Measurements from ENCODE around the gene THY1. TPM values are rescaled to one million over a fixed set of nuclear protein-coding genes. Genes with fewer than 3 reads are reported as not detected.

The THY1 gene
- total RNA-seq, 1 experiment from 2014 or later: 1.1 TPM

- TF ChIP-seq EZH2phosphoT487 (IDR thresholded peaks at IDR 0.05; ENCODE audit: borderline replicate concordance): no peak
These were observed 3.2 kb upstream of the THY1 start (continued) for GRCh38 chr11:119426142-119426541.

DNA sequence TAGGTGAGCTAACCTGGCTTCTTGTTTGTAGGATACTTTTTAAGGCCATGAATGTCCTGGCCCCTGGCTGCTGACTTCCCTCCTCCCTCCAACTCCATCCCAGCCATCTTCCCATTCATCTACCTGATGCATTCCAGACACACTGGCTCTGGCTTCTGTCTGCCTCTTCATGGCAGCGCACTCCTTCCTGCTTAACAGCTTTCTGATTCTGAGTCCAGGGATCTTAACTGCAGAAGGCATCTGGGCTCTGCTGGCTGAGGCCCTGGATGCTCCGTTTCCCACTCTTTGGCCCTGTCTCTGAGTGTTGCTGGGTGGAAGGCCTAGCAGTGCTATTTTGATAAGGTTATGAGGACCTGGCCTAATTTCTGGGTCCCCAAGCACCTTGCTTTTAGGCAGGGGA is 1.8 kb upstream of the THY1 start:
- H3K36me3 ChIP-seq (ENCODE audit: control insufficient read depth in 1 of 2, insufficient read depth in 2 of 2, low read length in 2 of 2): no peaks in the 10 kb centered on the region
- no peaks in the 10 kb centered on the region for H3K27me3 ChIP-seq (ENCODE audit: insufficient read depth, low read length)
- H2AFZ ChIP-seq (ENCODE audit: low read depth, low read length, poor library complexity, severe bottlenecking): no peak overlapping the region
- H3K9ac ChIP-seq (ENCODE audit: low read length): no peak overlapping the region
- no peaks in the 10 kb centered on the region for H3K9me3 ChIP-seq (ENCODE audit: control insufficient read depth in 1 of 2, insufficient read depth in 1 of 2, low read depth in 1 of 2, low read length in 2 of 2)
- intact Hi-C loops (cut with micrococcal nuclease): no loop called here
- RAD21 ChIA-PET (ENCODE audit: low non-redundant PET in 1 of 2, low total read pairs in 2 of 2, uncharacterized antibody in 2 of 2, unreplicated experiment in 2 of 2): no interaction called here
- H3K27ac ChIP-seq (ENCODE audit: low read depth, low read length): no peak overlapping the region
- DNase-seq (ENCODE audit: low read depth, low spot score) (no peak), ATAC-seq (no peak)
- no peak overlapping the region for H3K4me2 ChIP-seq (ENCODE audit: low read length)
- TF ChIP-seq EGR1 (IDR thresholded peaks at IDR 0.05; ENCODE audit: low read depth): no peak
- TF ChIP-seq SIN3A (IDR thresholded peaks at IDR 0.05; ENCODE audit: low read depth): no peak
- no peak for TF ChIP-seq SRF (IDR thresholded peaks at IDR 0.05; ENCODE audit: low read depth)
- no peak for TF ChIP-seq EZH2 (IDR thresholded peaks at IDR 0.05)
- TF ChIP-seq ZFX (IDR thresholded peaks at IDR 0.05): no peak
- no peak for TF ChIP-seq YY1 (IDR thresholded peaks at IDR 0.05; ENCODE audit: extremely low read depth, insufficient replicate concordance, low read depth, low read length)
- TF ChIP-seq, protein P1, sequence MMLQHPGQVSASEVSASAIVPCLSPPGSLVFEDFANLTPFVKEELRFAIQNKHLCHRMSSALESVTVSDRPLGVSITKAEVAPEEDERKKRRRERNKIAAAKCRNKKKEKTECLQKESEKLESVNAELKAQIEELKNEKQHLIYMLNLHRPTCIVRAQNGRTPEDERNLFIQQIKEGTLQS (IDR thresholded peaks at IDR 0.05): no peak
- TF ChIP-seq JUND (IDR thresholded peaks at IDR 0.05): no peak
- TF ChIP-seq ZBTB33 (IDR thresholded peaks at IDR 0.05; ENCODE audit: extremely low read depth, insufficient replicate concordance, low read length): no peak
- no peak for TF ChIP-seq CTCF (IDR thresholded peaks at IDR 0.05 in 2 of 3, conservative IDR thresholded peaks at IDR 0.05 in 1 of 3; ENCODE audit: borderline replicate concordance in 1 of 3, insufficient read depth in 1 of 3, low read depth in 2 of 3, low read length in 2 of 3)
- TF ChIP-seq, protein P2, sequence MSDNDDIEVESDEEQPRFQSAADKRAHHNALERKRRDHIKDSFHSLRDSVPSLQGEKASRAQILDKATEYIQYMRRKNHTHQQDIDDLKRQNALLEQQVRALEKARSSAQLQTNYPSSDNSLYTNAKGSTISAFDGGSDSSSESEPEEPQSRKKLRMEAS (IDR thresholded peaks at IDR 0.05): no peak
- TF ChIP-seq TCF7L2 (IDR thresholded peaks at IDR 0.05; ENCODE audit: borderline replicate concordance, extremely low read depth, insufficient read depth, insufficient read length): no peak
- no peak for TF ChIP-seq FOSL1 (IDR thresholded peaks at IDR 0.05; ENCODE audit: low read depth)
- no peak for TF ChIP-seq POLR2A (IDR thresholded peaks at IDR 0.05; ENCODE audit: borderline replicate concordance, extremely low read depth, insufficient read depth, insufficient read length)
- no peak for TF ChIP-seq POLR2AphosphoS5 (IDR thresholded peaks at IDR 0.05; ENCODE audit: low read depth, low read length)
- no peak for TF ChIP-seq EZH2phosphoT487 (IDR thresholded peaks at IDR 0.05; ENCODE audit: borderline replicate concordance)
- no peak for TF ChIP-seq ZNF274 (IDR thresholded peaks at IDR 0.05; ENCODE audit: low read depth, low read length)
- H3K79me2 ChIP-seq (ENCODE audit: insufficient read depth, low read length): no peaks in the 10 kb centered on the region
- H4K20me1 ChIP-seq (ENCODE audit: insufficient read depth): no peaks in the 10 kb centered on the region
- no peaks in the 10 kb centered on the region for H3K4me1 ChIP-seq (ENCODE audit: control insufficient read depth in 1 of 2, insufficient read depth in 2 of 2, low read length in 2 of 2)
- BruUV-seq (replicated peaks): no TSS peak
- no peak overlapping the region for H3K4me3 ChIP-seq (replicated peaks in 1 of 2; ENCODE audit: low read depth in 1 of 2, low read length in 2 of 2)
- no peaks in the 10 kb centered on the region for H3K9me2 ChIP-seq (ENCODE audit: insufficient read depth)
- POLR2A ChIA-PET: no interaction called here
- CTCF ChIA-PET: no interaction called here
